Neural cell (in vitro differentiated cells): ENCODE results near the gene PRTG. TPM values are rescaled to one million over a fixed set of nuclear protein-coding genes. Genes with fewer than 3 reads are reported as not detected.

Experiments
- H2AFZ ChIP-seq: fragments of 200-600, 300-800 bp; sonication (generic), shearing (Covaris generic); 2 replicates; pipeline ENCODE4 v1.6.0; 2014; ENCODE audit warnings: low read depth, mild to moderate bottlenecking, antibody characterized with exemption, low read length, moderate library complexity
- H3F3A ChIP-seq: fragments of 200-600 bp; shearing (Covaris generic); 2 replicates; pipeline ENCODE4 v1.6.1; 2016; ENCODE audit warnings: mild to moderate bottlenecking, moderate library complexity, mixed read lengths, antibody characterized with exemption, low read length; ENCODE audit not compliant: insufficient read depth, poor library complexity, severe bottlenecking
- H3K27ac ChIP-seq: fragments of 200-600, 300-800 bp; sonication (generic), shearing (Covaris generic); 2 replicates; pipeline ENCODE4 v1.5.1; 2014; ENCODE audit warnings: mild to moderate bottlenecking, low read length, moderate library complexity
- H3K27me3 ChIP-seq: fragments of 300-800, 200-600 bp; sonication (generic), shearing (Covaris generic); 2 replicates; pipeline ENCODE4 v1.6.0; 2014; ENCODE audit warnings: mild to moderate bottlenecking, low read depth, low read length, moderate library complexity; ENCODE audit not compliant: insufficient read depth
- H3K36me3 ChIP-seq: fragments of 300-800, 200-600 bp; sonication (generic), shearing (Covaris generic); 2 replicates; pipeline ENCODE4 v1.5.1; 2014; ENCODE audit warnings: mild to moderate bottlenecking, antibody characterized with exemption, low read length, moderate library complexity; ENCODE audit not compliant: insufficient read depth
- H3K4me2 ChIP-seq: fragments of 300-800, 200-600 bp; sonication (generic), shearing (Covaris generic); 2 replicates; pipeline ENCODE4 v1.6.0; 2014; ENCODE audit warnings: mild to moderate bottlenecking, low read length
- H3K4me3 ChIP-seq: fragments of 300-800, 200-600 bp; sonication (generic), shearing (Covaris generic); 2 replicates; pipeline ENCODE4 v1.5.1; 2014; ENCODE audit warnings: mild to moderate bottlenecking, low read length, moderate library complexity
- H3K79me2 ChIP-seq: fragments of 200-600 bp; shearing (Covaris generic); replicated peaks from 2 replicates; pipeline ENCODE4 v1.6.0; 2014; ENCODE audit warnings: mild to moderate bottlenecking, low read length, moderate library complexity; ENCODE audit not compliant: insufficient read depth
- H3K9ac ChIP-seq: fragments of 300-800, 200-600 bp; sonication (generic), shearing (Covaris generic); 2 replicates; pipeline ENCODE4 v1.6.1; 2016; ENCODE audit warnings: mild to moderate bottlenecking, low read length, mixed read lengths
- H3K9me2 ChIP-seq: fragments of 200-600 bp; shearing (Covaris generic); 2 replicates; pipeline ENCODE4 v1.6.1; 2016; ENCODE audit warnings: mild to moderate bottlenecking, low read length, mixed read lengths; ENCODE audit not compliant: insufficient read depth
- H3K9me3 ChIP-seq: fragments of 200-600, 300-800 bp; sonication (generic), shearing (Covaris generic); 2 replicates; pipeline ENCODE4 v1.6.1; 2016; ENCODE audit warnings: mild to moderate bottlenecking, mixed run types, low read length, moderate library complexity, mixed read lengths
- H4K20me1 ChIP-seq: fragments of 200-600 bp; shearing (Covaris generic); 2 replicates; pipeline ENCODE4 v1.6.1; 2016; ENCODE audit warnings: mild to moderate bottlenecking, mixed run types; ENCODE audit not compliant: insufficient read depth
- EP300 ChIP-seq: fragments of 450-650 bp; conservative IDR thresholded peaks from 2 replicates; pipeline ENCODE4 v1.6.1; 2014; ENCODE audit warnings: antibody characterized with exemption, mild to moderate bottlenecking, moderate library complexity; ENCODE audit not compliant: poor library complexity, severe bottlenecking
- EZH2 ChIP-seq: fragments of 200-600, 300-800 bp; shearing (Covaris generic), sonication (generic); IDR thresholded peaks from 2 replicates; pipeline ENCODE4 v1.6.1; 2014; ENCODE audit warnings: antibody characterized with exemption, low read length, borderline replicate concordance, mild to moderate bottlenecking; ENCODE audit not compliant: insufficient read depth, poor library complexity, severe bottlenecking
- MXI1 ChIP-seq: fragments of 450-650 bp; conservative IDR thresholded peaks from 2 replicates; pipeline ENCODE4 v1.6.1; 2014; ENCODE audit warnings: antibody characterized with exemption, mild to moderate bottlenecking; ENCODE audit not compliant: poor library complexity, severe bottlenecking
- POLR2AphosphoS5 ChIP-seq: IDR thresholded peaks from 2 replicates; pipeline ENCODE4 v1.6.1; 2012
- RAD21 ChIP-seq: fragments of 450-650 bp; conservative IDR thresholded peaks from 2 replicates; pipeline ENCODE4 v1.6.1; 2014; ENCODE audit warnings: antibody characterized with exemption, mild to moderate bottlenecking, moderate library complexity
- SMC3 ChIP-seq: fragments of 450-650 bp; conservative IDR thresholded peaks from 2 replicates; pipeline ENCODE4 v1.6.1; 2014; ENCODE audit warnings: antibody characterized with exemption, mild to moderate bottlenecking, moderate library complexity; ENCODE audit not compliant: poor library complexity
- TAF1 ChIP-seq: IDR thresholded peaks from 2 replicates; pipeline ENCODE4 v1.6.1; 2012; ENCODE audit warnings: low read depth
- polyA plus RNA-seq: library from polyadenylated mRNA; depleted of rRNA; stranded (reverse); fragments of >200 nt; gene quantifications from 2 replicates; pipeline ENCODE4 v1.2.3, GENCODE V29; 2014
- TF ChIP-seq, protein P1 (sequence below): IDR thresholded peaks from 2 replicates; pipeline ENCODE4 v1.6.1; 2012; ENCODE audit warnings: borderline replicate concordance
- TF ChIP-seq, protein P2 (sequence below): fragments of 450-650 bp; IDR thresholded peaks from 2 replicates; pipeline ENCODE4 v1.5.1; 2014; ENCODE audit warnings: antibody characterized with exemption, mild to moderate bottlenecking, moderate library complexity; ENCODE audit not compliant: poor library complexity, severe bottlenecking

PRTG gene
- polyA plus RNA-seq, 1 donor from 2014 or later, result 3.8 TPM

DNA sequence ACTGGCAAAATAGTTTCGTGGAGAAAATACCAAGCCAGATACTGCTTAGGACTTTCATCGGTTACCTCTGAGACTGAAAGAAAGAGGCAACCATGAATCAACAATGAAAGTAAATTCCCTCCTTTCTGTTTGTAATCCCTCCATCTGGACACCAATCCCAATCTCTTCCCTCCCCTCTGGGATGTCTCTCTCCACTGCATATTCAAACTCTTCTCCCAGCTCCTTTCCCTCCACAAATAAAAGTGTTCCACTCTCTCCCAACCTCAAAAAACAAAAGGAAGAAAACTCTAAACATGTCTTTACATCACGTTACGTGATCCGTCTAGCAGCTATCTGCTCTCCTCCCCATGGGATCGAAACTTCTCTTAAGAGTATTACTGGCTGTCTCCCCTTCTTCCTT lies 55.2 kb downstream of the PRTG start:
- no peaks in the 10 kb centered on the region for H3K36me3 ChIP-seq
- no peak overlapping the region for H3K4me2 ChIP-seq
- TF ChIP-seq EP300 (no peak), MXI1 (no peak), RAD21 (no peak)
- no peak overlapping the region for H3K27ac ChIP-seq
- no peaks in the 10 kb centered on the region for H3K27me3 ChIP-seq
- no peak overlapping the region for H2AFZ ChIP-seq
- H3K9ac ChIP-seq, result no peak overlapping the region
- H4K20me1 ChIP-seq, result no peaks in the 10 kb centered on the region
- no peaks in the 10 kb centered on the region for H3K9me3 ChIP-seq
- no peak overlapping the region for H3K4me3 ChIP-seq
- no peaks in the 10 kb centered on the region for H3K9me2 ChIP-seq
- H3F3A ChIP-seq, result no peaks in the 10 kb centered on the region
- H3K79me2 ChIP-seq, result no peaks in the 10 kb centered on the region

DNA sequence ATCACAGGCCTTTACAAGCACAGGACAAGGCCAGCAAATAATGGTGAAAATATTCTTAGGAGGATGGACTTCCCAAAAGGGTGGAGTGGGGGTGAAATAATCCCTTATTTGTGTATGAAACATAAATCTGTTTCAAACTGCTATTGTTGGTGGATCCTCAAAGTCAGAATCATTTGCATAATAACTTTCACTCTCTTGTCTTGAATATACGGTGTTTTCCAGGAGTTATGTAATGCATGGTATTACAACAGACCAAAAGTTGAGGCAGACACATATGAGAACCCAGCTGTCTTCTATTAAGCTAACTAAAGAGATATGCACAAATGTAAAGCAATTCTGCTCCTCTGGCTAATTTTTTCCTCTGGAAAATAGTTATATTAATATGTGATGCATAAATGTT lies 57.7 kb downstream of the PRTG start:
- no peaks in the 10 kb centered on the region for H3K9me2 ChIP-seq
- H3K36me3 ChIP-seq, result no peaks in the 10 kb centered on the region
- no peak overlapping the region for H3K4me2 ChIP-seq
- no peak overlapping the region for H3K4me3 ChIP-seq
- no peaks in the 10 kb centered on the region for H3K9me3 ChIP-seq
- no peaks in the 10 kb centered on the region for H3K79me2 ChIP-seq
- H2AFZ ChIP-seq, result no peak overlapping the region
- no peaks in the 10 kb centered on the region for H4K20me1 ChIP-seq
- no peaks in the 10 kb centered on the region for H3K27me3 ChIP-seq
- H3K27ac ChIP-seq, result no peak overlapping the region
- H3F3A ChIP-seq, result no peaks in the 10 kb centered on the region
- TF ChIP-seq MXI1 (no peak), EP300 (no peak), EZH2 (no peak)
- no peak overlapping the region for H3K9ac ChIP-seq

DNA sequence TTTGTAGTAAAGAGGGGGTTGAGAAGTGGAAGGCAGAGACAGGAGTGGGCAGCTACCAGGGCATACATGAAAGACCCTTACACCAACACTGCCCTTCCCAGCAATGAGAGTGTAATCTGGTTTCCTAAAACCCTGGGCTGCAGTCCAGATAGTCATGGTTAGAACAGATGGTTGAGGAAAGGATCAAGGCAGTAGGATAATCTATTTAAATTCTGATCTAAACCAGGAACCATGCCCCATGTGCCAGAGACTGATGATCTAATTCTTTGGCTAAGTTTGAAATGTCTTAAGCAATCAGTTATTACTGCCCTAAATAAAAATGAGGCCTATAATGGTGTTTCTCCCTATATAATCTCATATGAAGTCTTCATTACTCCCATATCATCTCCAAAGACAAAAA lies 59.6 kb downstream of the PRTG start:
- Histone ChIP-seq H3K36me3 (no peaks in the 10 kb centered on the region), H3K9me2 (no peaks in the 10 kb centered on the region), H3K79me2 (no peaks in the 10 kb centered on the region), H4K20me1 (no peaks in the 10 kb centered on the region), H3K27me3 (peaks cover 5% of the 10 kb centered on the region), H3K4me3 (no peak overlapping the region), H3K27ac (no peak overlapping the region), H3K4me2 (no peak overlapping the region), H3K9ac (no peak overlapping the region), H3K9me3 (no peaks in the 10 kb centered on the region), H3F3A (no peaks in the 10 kb centered on the region), H2AFZ (no peak overlapping the region)
- TF ChIP-seq EP300 (no peak), EZH2 (no peak), TAF1 (no peak), POLR2AphosphoS5 (no peak), RAD21 (no peak), SMC3 (no peak), MXI1 (no peak)
- TF ChIP-seq, protein P1, sequence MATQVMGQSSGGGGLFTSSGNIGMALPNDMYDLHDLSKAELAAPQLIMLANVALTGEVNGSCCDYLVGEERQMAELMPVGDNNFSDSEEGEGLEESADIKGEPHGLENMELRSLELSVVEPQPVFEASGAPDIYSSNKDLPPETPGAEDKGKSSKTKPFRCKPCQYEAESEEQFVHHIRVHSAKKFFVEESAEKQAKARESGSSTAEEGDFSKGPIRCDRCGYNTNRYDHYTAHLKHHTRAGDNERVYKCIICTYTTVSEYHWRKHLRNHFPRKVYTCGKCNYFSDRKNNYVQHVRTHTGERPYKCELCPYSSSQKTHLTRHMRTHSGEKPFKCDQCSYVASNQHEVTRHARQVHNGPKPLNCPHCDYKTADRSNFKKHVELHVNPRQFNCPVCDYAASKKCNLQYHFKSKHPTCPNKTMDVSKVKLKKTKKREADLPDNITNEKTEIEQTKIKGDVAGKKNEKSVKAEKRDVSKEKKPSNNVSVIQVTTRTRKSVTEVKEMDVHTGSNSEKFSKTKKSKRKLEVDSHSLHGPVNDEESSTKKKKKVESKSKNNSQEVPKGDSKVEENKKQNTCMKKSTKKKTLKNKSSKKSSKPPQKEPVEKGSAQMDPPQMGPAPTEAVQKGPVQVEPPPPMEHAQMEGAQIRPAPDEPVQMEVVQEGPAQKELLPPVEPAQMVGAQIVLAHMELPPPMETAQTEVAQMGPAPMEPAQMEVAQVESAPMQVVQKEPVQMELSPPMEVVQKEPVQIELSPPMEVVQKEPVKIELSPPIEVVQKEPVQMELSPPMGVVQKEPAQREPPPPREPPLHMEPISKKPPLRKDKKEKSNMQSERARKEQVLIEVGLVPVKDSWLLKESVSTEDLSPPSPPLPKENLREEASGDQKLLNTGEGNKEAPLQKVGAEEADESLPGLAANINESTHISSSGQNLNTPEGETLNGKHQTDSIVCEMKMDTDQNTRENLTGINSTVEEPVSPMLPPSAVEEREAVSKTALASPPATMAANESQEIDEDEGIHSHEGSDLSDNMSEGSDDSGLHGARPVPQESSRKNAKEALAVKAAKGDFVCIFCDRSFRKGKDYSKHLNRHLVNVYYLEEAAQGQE, result no peak
- TF ChIP-seq, protein P2, sequence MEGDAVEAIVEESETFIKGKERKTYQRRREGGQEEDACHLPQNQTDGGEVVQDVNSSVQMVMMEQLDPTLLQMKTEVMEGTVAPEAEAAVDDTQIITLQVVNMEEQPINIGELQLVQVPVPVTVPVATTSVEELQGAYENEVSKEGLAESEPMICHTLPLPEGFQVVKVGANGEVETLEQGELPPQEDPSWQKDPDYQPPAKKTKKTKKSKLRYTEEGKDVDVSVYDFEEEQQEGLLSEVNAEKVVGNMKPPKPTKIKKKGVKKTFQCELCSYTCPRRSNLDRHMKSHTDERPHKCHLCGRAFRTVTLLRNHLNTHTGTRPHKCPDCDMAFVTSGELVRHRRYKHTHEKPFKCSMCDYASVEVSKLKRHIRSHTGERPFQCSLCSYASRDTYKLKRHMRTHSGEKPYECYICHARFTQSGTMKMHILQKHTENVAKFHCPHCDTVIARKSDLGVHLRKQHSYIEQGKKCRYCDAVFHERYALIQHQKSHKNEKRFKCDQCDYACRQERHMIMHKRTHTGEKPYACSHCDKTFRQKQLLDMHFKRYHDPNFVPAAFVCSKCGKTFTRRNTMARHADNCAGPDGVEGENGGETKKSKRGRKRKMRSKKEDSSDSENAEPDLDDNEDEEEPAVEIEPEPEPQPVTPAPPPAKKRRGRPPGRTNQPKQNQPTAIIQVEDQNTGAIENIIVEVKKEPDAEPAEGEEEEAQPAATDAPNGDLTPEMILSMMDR, result no peak
